Femur (tissue), 1 donor: ENCODE results near the gene KRT20.
"Not testable (repeated sequence)": the region's sequence is repeated elsewhere in the genome, so short reads cannot be mapped to it uniquely, and the experiment has no call there.

Experiments used
- DNase-seq: peaks from one replicate; pipeline ENCODE4 v3.0.0-alpha.2; 2017

Gene KRT20

GRCh38 chr17:40896916-40897455 is 11.9 kb upstream of the KRT20 start:
- no peak for DNase-seq

GRCh38 chr17:40895106-40895730 is 10.2 kb upstream of the KRT20 start:
- no peak for DNase-seq

GRCh38 chr17:40888196-40888720 is 3.2 kb upstream of the KRT20 start:
- no peak for DNase-seq

- no peak for DNase-seq
These were observed 1.0 kb upstream of the KRT20 start for GRCh38 chr17:40886090-40886489.

GRCh38 chr17:40883626-40884334 is 1.3 kb downstream of the KRT20 start:
- no peak for DNase-seq

- DNase-seq: no peak
These were observed 2.0 kb downstream of the KRT20 start for GRCh38 chr17:40883031-40883430.

GRCh38 chr17:40879026-40879425 is 6.0 kb downstream of the KRT20 start:
- no peak for DNase-seq

- no peak for DNase-seq
These were observed 7.0 kb downstream of the KRT20 start for GRCh38 chr17:40878044-40878443.

- no peak for DNase-seq
These were observed 11.2 kb downstream of the KRT20 start for GRCh38 chr17:40873801-40874200.

GRCh38 chr17:40873255-40873654 is 11.8 kb downstream of the KRT20 start:
- DNase-seq: no peak

GRCh38 chr17:40872416-40872815 is 12.6 kb downstream of the KRT20 start:
- DNase-seq: no peak

- no peak for DNase-seq
These were observed 13.7 kb downstream of the KRT20 start for GRCh38 chr17:40871316-40871715.

- no peak for DNase-seq
These were observed 14.9 kb downstream of the KRT20 start for GRCh38 chr17:40870136-40870535.

GRCh38 chr17:40866838-40867237 is 18.2 kb downstream of the KRT20 start, which contains the start of gene KRT12:
TSS of gene KRT12 (minus strand) at chr17:40867223. CDS start at chr17:40867186, 37 bp downstream.
- no peak for DNase-seq

- peak; percentile 48 for DNase-seq
These were observed 20.2 kb downstream of the KRT20 start for GRCh38 chr17:40864661-40865390.

- no peak for DNase-seq
These were observed 21.9 kb downstream of the KRT20 start for GRCh38 chr17:40862985-40863733.

- no peak for DNase-seq
These were observed 25.5 kb downstream of the KRT20 start for GRCh38 chr17:40859536-40859935.

- not testable (repeated sequence) for DNase-seq
These were observed 26.4 kb downstream of the KRT20 start for GRCh38 chr17:40858667-40859066.

GRCh38 chr17:40857535-40857934 is 27.5 kb downstream of the KRT20 start:
- DNase-seq: peak; percentile 27

GRCh38 chr17:40854175-40854814 is 30.7 kb downstream of the KRT20 start:
- no peak for DNase-seq

GRCh38 chr17:40852364-40852763 is 32.7 kb downstream of the KRT20 start:
- no peak for DNase-seq
